DMS 273 (cell line): ENCODE results near the gene CFLAR.
"Not testable (repeated sequence)": the region's sequence is repeated elsewhere in the genome, so short reads cannot be mapped to it uniquely, and the experiment has no call there.

Source experiments
- DNase-seq: peaks from one replicate; lab custom pipeline; 2025; ENCODE audit not compliant: unreplicated experiment; lab: John Stamatoyannopoulos, UW

Gene CFLAR

DNA sequence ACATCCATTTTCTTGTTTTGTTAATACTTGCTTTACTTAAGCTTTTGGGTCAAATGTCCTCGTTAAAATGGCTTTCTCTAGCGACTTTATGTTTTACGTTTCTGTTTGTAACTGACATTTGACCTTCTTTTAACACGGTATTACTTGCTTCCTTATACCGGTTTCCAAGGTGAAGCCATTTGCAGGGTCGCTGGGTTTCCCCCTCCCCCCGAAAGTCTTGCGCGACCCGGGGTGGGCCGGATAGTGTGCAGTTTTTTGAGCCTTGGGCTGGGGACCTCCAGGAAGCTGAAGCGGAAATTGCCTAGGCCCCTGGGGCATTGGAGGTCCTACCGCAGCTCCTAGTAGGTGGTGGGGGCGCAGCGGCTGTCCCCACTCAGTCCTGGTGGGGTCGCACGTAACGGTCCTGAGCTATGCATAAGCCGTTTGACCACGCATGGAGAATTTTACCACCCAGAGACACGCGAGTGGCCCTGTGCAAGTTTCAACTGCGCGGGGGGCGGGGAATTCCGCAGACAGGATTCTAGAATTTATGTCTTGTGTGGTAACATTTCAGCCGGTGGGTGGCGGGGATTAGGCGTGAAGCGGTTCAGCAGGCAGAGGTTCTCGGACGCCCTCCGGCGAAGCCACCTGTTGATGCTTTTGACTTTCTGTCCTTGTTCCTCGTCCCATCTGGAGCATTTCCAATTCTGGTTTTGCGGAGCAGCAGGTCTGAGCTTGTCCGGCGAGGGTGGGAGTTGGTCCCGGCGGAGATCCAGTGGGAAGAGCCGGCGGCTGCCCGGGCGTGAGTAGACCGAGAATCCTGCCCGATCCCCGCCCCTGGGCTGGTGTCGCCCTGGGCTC is 2.4 kb downstream of the CFLAR start:
- peak; percentile 99 for DNase-seq

DNA sequence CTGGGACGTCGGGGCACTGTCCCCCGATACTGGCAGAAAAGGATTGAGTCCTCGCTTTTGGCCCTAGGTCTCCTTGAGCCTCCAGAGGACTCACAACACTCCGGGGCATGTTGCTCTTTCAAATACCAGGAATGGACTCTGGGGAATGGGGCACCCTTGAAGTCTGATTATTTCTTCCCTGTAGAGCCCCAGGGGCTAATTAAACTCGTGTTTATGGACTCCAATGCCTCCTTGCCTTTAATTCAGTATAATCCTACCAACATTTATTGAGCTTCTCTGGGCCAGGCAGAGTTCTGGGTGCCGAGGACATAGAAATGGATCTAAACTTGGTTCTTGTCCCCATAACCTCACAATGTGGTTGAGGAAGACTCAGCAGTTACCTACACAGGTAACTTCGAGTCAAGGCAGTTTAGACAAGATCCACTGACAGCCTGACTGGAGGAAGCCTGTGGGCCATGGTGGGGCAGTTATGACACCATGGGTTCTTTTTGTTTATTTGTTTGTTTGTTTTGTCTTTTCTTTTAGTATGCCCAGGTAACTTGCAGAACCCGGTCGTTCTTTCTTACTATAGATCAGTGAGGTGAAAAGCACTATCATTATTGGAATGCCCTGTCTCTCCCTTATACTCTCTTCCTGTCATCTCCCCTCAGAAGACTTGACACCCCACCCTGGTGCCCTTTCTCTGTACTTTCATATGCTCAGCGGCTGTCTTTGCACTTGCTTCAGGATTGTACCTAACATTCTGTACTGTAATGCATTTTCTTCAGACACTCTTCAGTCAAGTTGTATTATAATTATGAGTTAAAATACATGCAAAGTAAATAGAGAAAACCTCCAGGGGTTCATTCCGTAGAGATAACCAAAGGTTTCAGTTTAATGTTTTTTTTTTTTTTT is 3.2 kb downstream of the CFLAR start:
- peak; percentile 92 for DNase-seq

DNA sequence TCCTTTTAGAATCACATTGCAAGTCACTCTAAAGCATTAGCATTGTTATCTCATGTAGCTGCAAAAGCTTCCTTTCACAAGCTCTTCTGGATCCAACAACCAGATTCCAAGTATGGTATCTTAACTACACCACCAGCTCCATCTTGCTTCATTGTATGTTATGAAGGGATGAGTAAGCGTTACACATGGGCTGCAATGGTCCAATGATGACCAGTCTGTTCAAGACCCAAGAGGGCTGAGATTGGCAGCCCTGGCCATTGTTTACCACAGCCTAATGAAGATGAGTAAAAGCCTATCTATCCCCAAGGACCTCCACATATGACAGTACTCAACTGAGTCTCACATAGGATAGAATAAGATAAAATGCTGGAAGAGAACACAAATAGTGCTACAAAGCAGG is 6.3 kb downstream of the CFLAR start:
- DNase-seq = no peak

DNA sequence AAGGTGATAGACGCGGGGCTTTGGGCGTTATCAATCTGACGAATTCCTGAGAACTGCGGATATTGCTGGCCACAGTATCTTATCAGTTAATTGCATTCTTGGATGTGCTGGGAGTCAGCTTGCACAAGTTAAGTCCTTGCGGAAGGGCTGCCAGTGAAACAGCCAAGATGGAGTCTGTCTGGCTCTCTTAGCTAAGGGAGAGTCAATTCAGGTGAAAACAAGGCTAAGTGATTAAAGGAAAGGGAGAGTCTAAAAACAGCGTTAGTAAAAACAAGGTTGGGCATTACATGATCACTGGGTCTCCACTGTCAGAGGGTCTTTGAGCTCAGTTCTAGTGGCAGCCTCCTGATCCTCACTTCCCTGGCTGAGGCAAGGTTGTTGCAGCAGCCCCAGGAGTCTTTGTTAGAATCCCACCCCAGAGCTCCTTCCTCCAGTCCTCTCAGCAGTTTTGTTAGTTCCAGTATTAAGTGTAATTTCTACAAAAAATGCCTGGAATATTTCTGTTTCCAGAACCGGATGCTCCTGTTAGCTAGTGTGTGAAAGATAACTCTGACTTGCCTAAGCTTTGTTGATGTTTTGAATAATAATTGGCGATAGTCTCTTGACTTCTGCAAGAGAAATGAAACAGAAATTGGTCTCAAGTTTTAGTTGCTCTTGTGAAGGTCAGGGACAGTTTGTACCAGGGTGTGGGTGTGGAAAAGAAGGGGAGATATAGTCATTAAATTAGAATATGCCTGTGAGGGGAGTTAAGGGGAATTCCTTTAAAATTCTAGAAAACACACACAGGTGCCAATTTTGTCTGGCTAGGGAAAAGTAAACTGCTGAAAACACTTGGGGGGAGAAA is 10.6 kb downstream of the CFLAR start:
- peak; percentile 41 for DNase-seq

DNA sequence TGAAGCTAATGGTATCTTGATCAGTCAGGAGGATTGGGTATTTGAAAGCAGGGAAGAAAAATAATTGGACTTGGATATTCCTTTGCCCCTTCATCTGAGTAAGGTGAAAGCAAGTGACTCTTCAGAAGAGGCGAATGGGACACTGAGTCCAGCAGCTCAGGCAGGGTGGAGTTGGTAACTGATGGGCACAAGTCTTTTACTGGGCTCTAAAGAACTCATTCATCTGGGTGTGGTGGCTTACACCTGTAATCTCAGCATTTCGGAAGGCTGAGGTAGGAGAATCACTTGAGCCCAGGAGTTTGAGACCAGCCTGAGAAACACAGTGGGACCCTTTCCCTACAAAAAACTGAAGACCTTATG is 11.2 kb downstream of the CFLAR start:
- peak; percentile 56 for DNase-seq

DNA sequence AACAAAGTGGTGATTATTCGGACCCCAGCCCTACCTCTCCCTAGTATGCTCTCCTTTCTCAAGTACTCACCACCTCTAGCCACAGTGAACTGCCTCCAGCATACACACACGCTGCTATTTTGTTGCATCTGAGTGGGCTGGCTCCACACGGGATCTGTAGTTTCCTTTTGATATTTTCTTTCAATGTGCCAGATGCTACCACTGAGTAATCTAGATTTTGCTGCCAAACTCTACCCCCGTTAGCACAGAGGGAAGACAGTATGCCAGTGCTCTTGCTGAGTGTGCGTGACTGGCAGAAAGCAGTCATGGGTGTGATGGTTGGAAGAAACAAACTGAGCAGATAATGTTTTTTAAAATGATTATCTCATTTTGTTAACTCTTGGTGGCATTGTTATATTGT is 11.6 kb downstream of the CFLAR start:
- peak; percentile 95 for DNase-seq

DNA sequence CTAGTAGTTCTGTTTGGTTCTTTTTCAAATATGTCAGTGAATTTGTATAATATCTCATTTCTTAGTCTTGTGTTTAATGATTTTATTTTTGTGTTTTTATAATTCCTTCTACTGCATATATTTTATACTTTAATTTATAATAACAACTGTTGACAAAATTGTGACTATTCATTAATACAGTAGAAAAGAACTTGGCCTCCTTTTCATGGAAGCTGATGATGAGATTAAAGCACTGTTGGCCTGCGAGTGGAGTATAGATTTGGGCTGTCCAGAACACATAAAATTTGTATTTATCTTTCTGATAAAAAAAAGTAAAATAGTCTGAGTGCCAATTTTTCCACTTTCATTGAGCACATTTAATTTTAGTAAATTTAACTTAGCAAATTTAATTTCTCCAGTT is 12.1 kb downstream of the CFLAR start:
- DNase-seq = peak; percentile 28

DNA sequence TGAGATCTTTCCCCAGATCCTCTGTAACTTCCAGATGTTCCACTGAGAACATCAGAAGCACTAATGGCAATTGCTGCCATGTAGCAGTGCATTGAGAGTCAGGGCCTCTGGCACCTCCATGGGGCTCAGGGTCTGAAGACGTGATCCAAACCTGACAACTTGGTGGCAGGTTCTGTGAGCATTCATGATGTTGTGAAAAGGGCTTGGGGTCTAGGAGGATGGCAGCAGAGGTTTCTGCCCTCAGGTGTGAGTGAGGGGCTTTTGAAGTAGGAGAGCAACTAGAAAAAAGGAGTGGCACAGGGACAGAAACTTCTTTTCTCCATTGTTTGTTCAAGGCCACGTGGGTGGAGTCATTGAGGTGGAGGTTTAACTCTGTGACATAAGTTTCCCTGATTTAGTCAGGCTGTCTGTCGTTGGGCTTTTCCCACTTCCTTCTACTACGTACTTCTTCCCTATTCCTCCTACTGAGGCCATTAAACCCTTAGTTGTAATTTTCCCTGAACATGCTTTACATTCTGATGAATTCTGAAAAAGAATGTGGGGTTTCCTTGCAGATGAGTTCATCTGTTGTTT is 13.1 kb downstream of the CFLAR start:
- DNase-seq = peak; percentile 30

DNA sequence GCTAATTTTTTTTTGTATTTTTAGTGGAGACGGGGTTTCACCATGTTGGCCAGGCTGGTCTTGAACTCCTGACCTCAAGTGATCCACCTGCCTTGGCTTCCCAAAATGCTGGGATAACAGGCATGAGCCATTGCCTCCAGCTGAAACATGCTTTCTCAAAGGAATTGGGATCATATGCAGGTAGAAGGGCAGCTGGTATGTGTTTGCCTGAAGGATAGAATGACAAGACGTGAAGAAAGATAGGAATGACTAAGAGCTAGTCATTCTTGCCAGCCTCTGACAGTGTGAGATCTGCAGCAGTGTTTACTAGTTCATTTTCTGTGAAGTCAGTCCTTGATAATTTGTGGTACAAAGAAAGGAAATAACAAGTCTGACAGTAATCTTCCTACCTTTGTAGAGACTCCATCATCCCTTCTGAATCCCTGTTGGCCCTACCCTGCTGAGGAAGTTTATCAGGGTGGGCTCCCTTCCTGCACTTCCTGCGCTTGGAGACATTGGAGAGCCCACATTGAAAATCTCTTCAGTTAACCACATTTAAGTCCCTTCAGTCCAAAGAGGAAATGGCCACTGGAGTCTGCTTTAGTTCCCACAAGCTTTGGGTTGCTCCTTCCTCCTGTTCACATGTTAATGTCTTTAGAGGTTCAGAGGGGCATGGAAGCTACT is 14.7 kb downstream of the CFLAR start:
- peak; percentile 7 for DNase-seq

DNA sequence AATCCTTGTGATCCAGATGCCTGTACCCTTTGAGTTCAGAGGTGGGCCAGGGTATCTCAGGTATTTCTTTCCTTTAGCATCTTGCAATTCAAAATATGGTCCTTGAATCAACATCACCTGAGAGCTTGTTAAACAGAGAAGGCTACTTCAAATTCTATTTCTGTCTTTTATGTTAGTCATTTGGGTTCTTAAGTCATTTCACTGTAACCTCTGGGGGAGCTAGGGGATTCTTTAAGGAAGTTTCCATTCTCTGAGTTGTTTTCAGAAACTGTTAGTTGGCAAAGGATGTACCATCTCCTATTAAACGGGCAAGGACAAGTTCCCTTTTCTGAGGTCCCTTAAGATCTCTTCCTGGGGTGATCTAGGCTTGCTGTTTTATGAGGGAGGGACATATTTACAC is 16.6 kb downstream of the CFLAR start:
- no peak for DNase-seq

DNA sequence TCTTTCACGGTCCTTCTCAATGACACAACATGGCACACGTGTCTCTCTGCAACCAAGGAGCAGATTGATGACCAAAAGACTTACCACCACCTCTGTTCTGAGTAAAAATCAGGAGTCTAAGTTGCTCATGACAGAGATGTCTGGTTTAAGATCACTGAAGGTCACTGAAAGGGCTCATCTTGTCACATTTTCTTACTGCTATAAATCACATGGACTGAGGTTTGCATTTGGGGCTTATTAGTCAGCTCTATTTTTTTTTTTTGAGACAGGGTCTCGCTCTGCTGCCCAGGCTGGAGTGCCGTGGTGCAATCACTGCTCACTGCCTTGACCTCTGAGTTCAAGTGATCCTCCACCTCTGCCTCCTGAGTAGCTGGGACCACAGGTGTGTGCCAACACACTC is 19.4 kb downstream of the CFLAR start:
- no peak for DNase-seq

DNA sequence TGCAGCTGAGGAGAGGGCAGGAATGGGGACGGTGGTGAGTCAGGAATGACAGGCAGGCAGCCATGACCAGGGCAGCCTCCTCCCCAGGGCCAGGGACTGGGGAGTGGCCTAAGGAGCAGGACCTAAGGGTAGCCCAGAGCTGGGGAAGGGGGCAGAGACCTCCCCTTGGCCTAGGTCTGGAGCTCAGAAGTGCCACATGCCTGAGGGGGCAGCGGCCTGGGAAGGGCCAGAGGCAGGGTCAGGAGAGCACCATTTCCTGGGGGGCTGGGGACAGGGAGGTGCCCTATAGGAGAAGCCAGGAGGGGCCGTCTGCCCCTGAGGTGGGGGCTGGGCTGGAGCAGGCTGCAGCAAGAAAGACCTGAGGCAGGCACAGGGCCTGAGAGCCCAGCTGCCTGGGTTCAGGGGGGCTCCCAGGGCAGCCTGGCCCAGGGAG is 20.9 kb downstream of the CFLAR start:
- DNase-seq = no peak

DNA sequence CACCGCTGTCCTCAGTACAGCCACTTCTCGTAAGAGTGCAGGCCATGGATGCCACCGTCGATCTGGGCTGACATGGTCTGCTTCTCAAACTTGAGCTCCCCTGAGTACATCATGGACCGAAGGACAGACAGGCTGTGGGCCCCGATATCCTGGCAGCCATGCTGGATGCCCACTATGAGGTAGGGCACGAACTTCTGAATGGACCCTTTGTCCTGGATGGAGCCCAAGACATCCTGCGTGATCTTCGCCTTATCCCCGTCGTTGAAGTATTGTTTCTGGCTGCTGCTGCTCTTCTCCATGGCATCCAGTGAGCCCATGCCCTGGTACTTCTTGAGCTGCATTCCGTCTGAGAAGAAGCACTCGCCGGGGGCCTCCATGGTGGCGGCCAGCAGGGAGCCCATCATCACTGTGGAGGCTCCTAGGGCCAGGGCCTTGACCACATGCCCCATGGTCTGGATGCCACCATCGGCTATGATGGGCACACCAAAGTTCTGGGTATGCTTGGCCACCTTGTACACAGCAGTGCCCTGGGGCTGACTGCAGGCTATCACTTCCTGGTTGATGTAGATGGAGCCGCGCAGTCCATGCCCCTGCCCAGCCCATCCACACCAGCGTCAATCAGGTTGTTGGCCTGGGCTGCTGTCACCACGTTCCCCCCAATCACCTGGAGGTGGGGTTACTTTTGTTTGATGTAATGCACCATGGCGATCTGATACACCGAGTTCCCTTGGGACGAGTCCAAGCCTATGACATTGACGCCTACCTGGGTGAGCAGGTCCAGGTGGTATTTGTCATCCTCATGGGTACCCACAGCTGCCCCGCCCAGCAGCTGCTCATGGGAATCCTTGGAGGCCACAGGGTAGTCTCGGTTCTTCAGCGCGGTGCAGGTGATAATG is 21.8 kb downstream of the CFLAR start:
- no peak for DNase-seq

DNA sequence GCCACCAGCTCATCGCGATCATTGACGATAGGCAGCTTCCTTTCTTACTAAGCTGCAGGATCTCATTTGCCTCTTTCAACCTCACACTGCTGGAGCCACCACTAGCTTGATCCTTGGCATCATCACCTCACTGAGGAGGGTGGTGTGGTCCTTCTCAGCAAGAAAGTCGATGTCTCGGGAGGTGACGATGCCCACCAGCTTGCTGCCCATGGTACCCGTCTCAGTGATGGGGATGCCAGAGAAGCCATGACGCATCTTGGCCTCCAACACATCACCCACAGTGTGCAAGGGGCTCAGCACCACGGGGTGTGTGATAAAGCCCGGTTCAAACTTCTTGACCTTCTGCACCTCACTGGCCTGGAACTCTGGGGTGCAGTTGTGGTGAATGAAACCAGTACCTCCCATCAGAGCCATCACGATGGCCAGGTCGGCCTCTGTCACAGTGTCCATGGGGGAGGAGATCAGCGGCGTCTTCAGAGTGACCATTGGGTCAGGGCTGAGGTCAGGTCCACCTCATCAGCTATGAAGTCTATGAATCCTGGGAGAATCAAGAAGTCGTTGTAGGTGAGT is 22.5 kb downstream of the CFLAR start:
- DNase-seq = no peak

DNA sequence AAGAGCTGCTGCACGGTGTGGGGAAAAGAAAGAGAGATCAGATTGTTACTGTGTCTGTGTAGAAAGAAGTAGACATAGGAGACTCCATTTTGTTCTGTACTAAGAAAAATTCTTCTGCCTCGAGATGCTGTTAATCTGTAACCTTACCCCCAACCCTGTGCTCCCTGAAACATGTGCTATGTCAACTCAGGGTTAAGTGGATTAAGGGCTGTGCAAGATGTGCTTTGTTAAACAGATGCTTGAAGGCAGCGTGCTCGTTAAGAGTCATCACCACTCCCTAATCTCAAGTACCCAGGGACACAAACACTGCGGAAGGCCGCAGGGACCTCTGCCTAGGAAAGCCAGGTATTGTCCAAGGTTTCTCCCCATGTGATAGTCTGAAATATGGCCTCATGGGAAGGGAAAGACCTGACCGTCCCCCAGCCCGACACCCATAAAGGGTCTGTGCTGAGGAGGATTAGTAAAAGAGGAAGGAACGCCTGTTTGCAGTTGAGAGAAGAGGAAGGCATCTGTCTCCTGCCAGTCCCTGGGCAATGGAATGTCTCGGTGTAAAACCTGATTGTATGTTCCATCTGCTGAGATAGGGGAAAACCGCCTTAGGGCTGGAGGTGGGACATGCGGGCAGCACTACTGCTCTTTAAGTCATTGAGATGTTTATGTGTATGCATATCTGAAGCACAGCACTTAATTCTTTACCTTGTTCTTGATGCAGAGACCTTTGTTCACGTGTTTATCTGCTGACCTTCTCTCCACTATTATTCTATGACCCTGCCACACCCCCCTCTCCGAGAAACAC is 23.2 kb downstream of the CFLAR start:
- DNase-seq = not testable (repeated sequence)

DNA sequence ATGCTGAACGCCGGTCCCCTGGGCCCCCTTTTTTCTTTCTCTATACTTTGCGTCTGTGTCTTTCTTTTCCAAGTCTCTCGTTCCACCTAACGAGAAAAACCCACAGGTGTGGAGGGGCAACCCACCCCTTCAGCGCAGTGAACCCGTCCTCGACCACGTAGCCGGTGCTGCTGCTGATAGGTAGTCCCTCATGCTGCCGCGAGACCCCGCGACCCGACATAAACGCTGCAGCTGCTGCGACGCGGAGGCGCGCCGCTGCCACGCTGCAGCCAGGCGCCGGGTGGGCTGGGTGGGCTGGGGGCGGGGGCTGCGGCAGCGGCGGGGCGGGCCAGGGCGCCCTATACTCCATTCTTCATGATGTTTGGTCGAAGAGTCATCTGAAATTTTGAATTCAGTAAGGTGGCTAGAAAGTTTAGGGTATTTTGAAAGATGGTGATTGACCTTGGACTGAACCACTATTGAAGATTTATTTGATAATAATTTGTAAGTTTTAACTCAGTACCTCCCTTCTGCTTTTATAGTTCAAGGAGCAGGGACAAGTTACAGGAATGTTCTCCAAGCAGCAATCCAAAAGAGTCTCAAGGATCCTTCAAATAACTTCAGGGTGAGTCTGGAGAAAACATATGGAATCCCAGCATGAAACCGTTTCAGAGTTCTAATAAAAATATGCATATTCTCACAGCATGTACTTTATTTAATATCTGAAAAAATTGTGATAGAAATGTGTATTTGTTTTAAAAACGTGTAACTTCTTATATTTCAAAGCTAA is 24.1 kb downstream of the CFLAR start:
- no peak for DNase-seq
